ENCODE measurements around the gene MYO5B. TPM values are rescaled to one million over a fixed set of nuclear protein-coding genes. Genes with fewer than 3 reads are reported as not detected.

Gene MYO5B
- total RNA-seq, 1 donor from 2014 or later: 1.5 TPM

- H3K27me3 Mint-ChIP-seq (ENCODE audit: unreplicated experiment): peaks cover 18% of the 10 kb centered on the region
- TF ChIP-seq CTCF (IDR thresholded peaks at IDR 0.05; ENCODE audit: unreplicated experiment): no peak
- peaks cover 4% of the 10 kb centered on the region for H3K4me1 Mint-ChIP-seq (ENCODE audit: unreplicated experiment)
- peak overlapping the region; percentile 86 for H3K4me3 Mint-ChIP-seq (ENCODE audit: unreplicated experiment)
- DNase-seq (ENCODE audit: low spot score): peak; percentile 12
- no peaks in the 10 kb centered on the region for H3K9me3 Mint-ChIP-seq (ENCODE audit: unreplicated experiment)
- no peak overlapping the region for H3K27ac Mint-ChIP-seq (ENCODE audit: unreplicated experiment)
- no peaks in the 10 kb centered on the region for H3K36me3 Mint-ChIP-seq (ENCODE audit: low read depth, unreplicated experiment)
Measured at GRCh38 chr18:50193796-50194630, 934 bp downstream of the MYO5B start.

GRCh38 chr18:50192995-50193795 lies 1.8 kb downstream of the MYO5B start:
- peaks cover 18% of the 10 kb centered on the region for H3K27me3 Mint-ChIP-seq (ENCODE audit: unreplicated experiment)
- TF ChIP-seq CTCF (IDR thresholded peaks at IDR 0.05; ENCODE audit: unreplicated experiment): no peak
- no peaks in the 10 kb centered on the region for H3K9me3 Mint-ChIP-seq (ENCODE audit: unreplicated experiment)
- H3K27ac Mint-ChIP-seq (ENCODE audit: unreplicated experiment): no peak overlapping the region
- H3K36me3 Mint-ChIP-seq (ENCODE audit: low read depth, unreplicated experiment): no peaks in the 10 kb centered on the region
- peaks cover 4% of the 10 kb centered on the region for H3K4me1 Mint-ChIP-seq (ENCODE audit: unreplicated experiment)
- no peak overlapping the region for H3K4me3 Mint-ChIP-seq (ENCODE audit: unreplicated experiment)
- no peak for DNase-seq (ENCODE audit: low spot score)

GRCh38 chr18:50190926-50191325 lies 4.0 kb downstream of the MYO5B start:
- no peak for TF ChIP-seq CTCF (IDR thresholded peaks at IDR 0.05; ENCODE audit: unreplicated experiment)
- no peak overlapping the region for H3K4me3 Mint-ChIP-seq (ENCODE audit: unreplicated experiment)
- H3K27ac Mint-ChIP-seq (ENCODE audit: unreplicated experiment): no peak overlapping the region
- H3K27me3 Mint-ChIP-seq (ENCODE audit: unreplicated experiment): peaks cover 10% of the 10 kb centered on the region
- no peaks in the 10 kb centered on the region for H3K9me3 Mint-ChIP-seq (ENCODE audit: unreplicated experiment)
- H3K4me1 Mint-ChIP-seq (ENCODE audit: unreplicated experiment): peaks cover 4% of the 10 kb centered on the region
- no peak for DNase-seq (ENCODE audit: low spot score)
- H3K36me3 Mint-ChIP-seq (ENCODE audit: low read depth, unreplicated experiment): no peaks in the 10 kb centered on the region

- H3K9me3 Mint-ChIP-seq (ENCODE audit: unreplicated experiment): no peaks in the 10 kb centered on the region
- no peak for DNase-seq (ENCODE audit: low spot score)
- no peak overlapping the region for H3K27ac Mint-ChIP-seq (ENCODE audit: unreplicated experiment)
- peaks cover 4% of the 10 kb centered on the region for H3K4me1 Mint-ChIP-seq (ENCODE audit: unreplicated experiment)
- no peaks in the 10 kb centered on the region for H3K36me3 Mint-ChIP-seq (ENCODE audit: low read depth, unreplicated experiment)
- no peak for TF ChIP-seq CTCF (IDR thresholded peaks at IDR 0.05; ENCODE audit: unreplicated experiment)
- H3K27me3 Mint-ChIP-seq (ENCODE audit: unreplicated experiment): peaks cover 5% of the 10 kb centered on the region
- no peak overlapping the region for H3K4me3 Mint-ChIP-seq (ENCODE audit: unreplicated experiment)
Measured at GRCh38 chr18:50190236-50190635, 4.7 kb downstream of the MYO5B start.

GRCh38 chr18:50189160-50189559 lies 5.8 kb downstream of the MYO5B start:
- no peak overlapping the region for H3K4me3 Mint-ChIP-seq (ENCODE audit: unreplicated experiment)
- H3K27me3 Mint-ChIP-seq (ENCODE audit: unreplicated experiment): peaks cover 5% of the 10 kb centered on the region
- DNase-seq (ENCODE audit: low spot score): no peak
- no peak for TF ChIP-seq CTCF (IDR thresholded peaks at IDR 0.05; ENCODE audit: unreplicated experiment)
- H3K9me3 Mint-ChIP-seq (ENCODE audit: unreplicated experiment): no peaks in the 10 kb centered on the region
- no peaks in the 10 kb centered on the region for H3K36me3 Mint-ChIP-seq (ENCODE audit: low read depth, unreplicated experiment)
- H3K4me1 Mint-ChIP-seq (ENCODE audit: unreplicated experiment): peaks cover 4% of the 10 kb centered on the region
- H3K27ac Mint-ChIP-seq (ENCODE audit: unreplicated experiment): no peak overlapping the region
